Effector memory CD8-positive, alpha-beta T cell (primary cell): ENCODE measurements around the gene MCU.

Source experiments
- ATAC-seq: fragments of 150-1000 bp; cut with Tn5 transposase; replicated peaks from 2 replicates; pipeline ENCODE4 v1.10.0; 2021; ENCODE audit warnings: mild to moderate bottlenecking, moderate library complexity
- DNase-seq, 3 experiments: peaks; one replicate each; pipeline ENCODE4 v3.0.0; 2021
- H3K27ac Mint-ChIP-seq, 2 donors: one replicate each; pipeline ENCODE4 v1.8.0; 2022; ENCODE audit warnings: mild to moderate bottlenecking in 2 of 2, mixed read lengths in 2 of 2, moderate library complexity in 2 of 2
- H3K27me3 Mint-ChIP-seq, 2 donors: one replicate each; pipeline ENCODE4 v1.8.0; 2022; ENCODE audit warnings: mixed read lengths in 2 of 2
- H3K36me3 Mint-ChIP-seq: one replicate; pipeline ENCODE4 v1.8.0; 2022; ENCODE audit warnings: mild to moderate bottlenecking, moderate library complexity, mixed read lengths; ENCODE audit not compliant: insufficient read depth
- H3K4me1 Mint-ChIP-seq, 2 donors: one replicate each; pipeline ENCODE4 v1.8.0; 2022; ENCODE audit warnings: low read depth in 2 of 2, mixed read lengths in 2 of 2
- H3K4me3 Mint-ChIP-seq, 2 donors: one replicate each; pipeline ENCODE4 v1.8.0; 2022; ENCODE audit warnings: mild to moderate bottlenecking in 2 of 2, mixed read lengths in 2 of 2, moderate library complexity in 2 of 2
- H3K9me3 Mint-ChIP-seq, 2 donors: one replicate each; pipeline ENCODE4 v1.8.0; 2022; ENCODE audit warnings: mixed read lengths in 2 of 2

Gene MCU

DNA sequence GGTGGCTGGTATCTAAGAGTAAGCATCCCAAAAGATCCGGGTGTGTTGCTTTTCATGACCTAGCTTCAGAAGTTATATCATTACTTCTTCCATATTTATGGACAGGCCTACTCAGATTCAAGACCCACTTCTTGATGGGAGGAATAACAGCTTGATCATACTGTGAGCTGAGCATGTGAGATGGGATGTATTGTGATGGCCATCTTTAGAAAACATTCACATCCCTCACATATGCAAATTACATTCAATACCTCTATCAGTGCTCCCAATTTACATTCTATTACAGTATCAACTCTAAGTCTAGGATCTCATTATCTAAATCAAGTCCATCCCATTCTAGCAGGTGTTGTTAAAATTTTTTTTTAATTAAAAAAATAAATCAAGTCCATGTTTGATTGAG is 101.8 kb downstream of the MCU start:
- H3K4me1 Mint-ChIP-seq = peaks cover 4 to 7% of the 10 kb centered on the region in 2 donors
- no peak overlapping the region for H3K27ac Mint-ChIP-seq
- no peaks in the 10 kb centered on the region for H3K27me3 Mint-ChIP-seq
- H3K9me3 Mint-ChIP-seq = no peaks in the 10 kb centered on the region
- H3K4me3 Mint-ChIP-seq = no peak overlapping the region
- DNase-seq (no peak), ATAC-seq (no peak)
- H3K36me3 Mint-ChIP-seq = no peaks in the 10 kb centered on the region

DNA sequence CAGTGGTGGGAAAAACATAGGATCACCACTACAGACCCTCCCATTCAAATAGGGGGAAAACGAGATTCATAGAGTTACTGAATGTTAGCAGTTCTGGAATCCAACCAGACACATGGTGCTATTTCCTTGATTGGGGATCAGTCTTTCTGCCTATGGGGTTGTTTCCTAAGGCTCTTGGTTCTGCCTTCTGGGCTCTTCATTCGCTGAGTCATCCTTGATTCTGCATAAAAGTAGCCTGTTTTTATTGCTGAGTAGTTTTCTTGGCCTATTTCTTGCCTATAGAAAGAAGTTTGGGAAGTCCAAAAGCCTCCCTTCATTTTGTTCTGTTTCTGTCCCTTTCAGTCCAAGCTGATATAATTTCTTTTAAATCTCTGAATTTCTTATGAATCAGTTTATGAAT is 102.3 kb downstream of the MCU start:
- no peak for ATAC-seq
- DNase-seq = no peak
- H3K4me1 Mint-ChIP-seq = peaks cover 4 to 7% of the 10 kb centered on the region in 2 donors
- H3K27me3 Mint-ChIP-seq = no peaks in the 10 kb centered on the region
- no peaks in the 10 kb centered on the region for H3K36me3 Mint-ChIP-seq
- H3K4me3 Mint-ChIP-seq = no peak overlapping the region
- no peak overlapping the region for H3K27ac Mint-ChIP-seq
- no peaks in the 10 kb centered on the region for H3K9me3 Mint-ChIP-seq

DNA sequence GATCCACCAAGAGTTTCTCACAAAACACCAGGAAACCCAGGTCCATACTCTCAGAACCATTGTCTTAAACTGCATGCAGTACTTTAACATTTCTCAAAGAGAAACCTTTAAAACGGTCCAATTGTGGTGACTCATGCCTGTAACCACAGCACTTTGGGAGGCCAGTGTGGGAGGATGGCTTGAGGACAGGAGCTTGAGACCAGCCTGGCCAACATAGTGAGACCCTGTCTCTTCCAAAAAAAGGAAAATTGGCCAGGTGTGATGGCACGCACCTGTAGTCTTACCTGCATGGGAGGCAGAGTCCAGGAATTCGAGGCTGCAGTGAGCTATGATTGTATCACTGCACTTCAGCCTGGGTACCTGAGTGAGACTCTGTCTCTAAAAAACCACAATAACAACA is 104.1 kb downstream of the MCU start:
- Mint-ChIP-seq H3K4me1 (no peaks in the 10 kb centered on the region), H3K9me3 (no peaks in the 10 kb centered on the region)

DNA sequence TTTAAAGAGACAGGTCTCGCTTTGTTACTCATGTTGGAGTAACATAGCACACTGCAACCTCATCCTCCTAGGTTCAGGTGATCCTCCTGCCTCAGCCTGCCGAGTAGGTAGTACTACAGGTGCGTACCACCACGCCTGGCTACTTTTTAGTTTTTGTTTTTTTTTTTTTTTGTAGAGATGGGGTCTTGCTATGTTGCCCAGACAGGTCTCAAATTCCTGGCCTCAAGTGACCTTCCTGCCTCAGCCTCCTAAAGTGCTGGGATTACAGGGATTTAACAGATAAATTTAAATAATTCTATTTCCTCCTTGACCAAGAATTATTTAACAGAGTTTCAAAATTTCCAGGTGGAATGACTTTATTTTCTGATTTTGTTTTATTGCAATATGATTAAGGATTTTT is 104.6 kb downstream of the MCU start:
- Mint-ChIP-seq H3K4me3 (no peak overlapping the region), H3K36me3 (no peaks in the 10 kb centered on the region), H3K4me1 (no peaks in the 10 kb centered on the region), H3K27ac (no peak overlapping the region), H3K9me3 (no peaks in the 10 kb centered on the region), H3K27me3 (no peaks in the 10 kb centered on the region)
- ATAC-seq (no peak), DNase-seq (no peak)

More for the DNA sequence above, 104.1 kb downstream of the MCU start:
- Mint-ChIP-seq H3K4me3 (no peak overlapping the region), H3K27me3 (no peaks in the 10 kb centered on the region), H3K27ac (no peak overlapping the region), H3K36me3 (no peaks in the 10 kb centered on the region)
- ATAC-seq (no peak), DNase-seq (no peak)

DNA sequence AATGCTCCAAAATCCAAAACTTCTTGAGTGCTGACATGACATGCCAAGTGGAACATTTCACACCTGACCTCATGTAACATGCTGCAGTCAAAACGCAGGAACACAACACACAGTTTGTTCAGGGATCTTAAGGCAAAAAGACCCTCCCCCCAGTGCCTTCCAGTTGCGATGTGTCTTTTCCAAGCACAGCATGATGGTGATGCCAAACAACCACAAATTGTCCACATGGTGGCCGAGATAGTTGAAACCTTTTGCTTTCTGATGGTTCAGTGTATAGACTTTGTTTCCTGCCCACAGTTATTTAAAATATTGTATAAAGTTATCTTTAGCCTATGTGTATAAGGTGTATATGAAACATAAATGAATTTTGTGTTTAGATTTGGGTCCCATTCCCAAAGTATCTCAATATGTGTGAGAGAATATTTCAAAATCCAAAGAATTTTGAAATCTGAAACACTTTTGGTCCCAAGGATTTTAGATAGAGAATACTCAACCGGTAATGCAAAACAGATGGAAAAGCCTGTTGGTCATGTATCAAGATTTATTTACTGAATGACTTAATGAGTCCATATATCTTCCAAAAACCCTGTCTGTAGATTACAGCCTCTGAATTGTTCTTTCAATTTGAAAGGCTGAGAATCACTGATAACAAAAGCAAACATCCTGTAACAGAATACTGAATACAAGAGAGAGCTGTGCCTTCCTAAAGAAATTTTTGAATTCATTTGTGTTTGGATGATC is 108.2 kb downstream of the MCU start:
- H3K4me3 Mint-ChIP-seq = no peak overlapping the region
- no peaks in the 10 kb centered on the region for H3K4me1 Mint-ChIP-seq
- ATAC-seq = no peak
- no peaks in the 10 kb centered on the region for H3K27me3 Mint-ChIP-seq
- no peaks in the 10 kb centered on the region for H3K9me3 Mint-ChIP-seq
- H3K36me3 Mint-ChIP-seq = peaks cover 4% of the 10 kb centered on the region
- no peak overlapping the region for H3K27ac Mint-ChIP-seq
- no peak for DNase-seq

DNA sequence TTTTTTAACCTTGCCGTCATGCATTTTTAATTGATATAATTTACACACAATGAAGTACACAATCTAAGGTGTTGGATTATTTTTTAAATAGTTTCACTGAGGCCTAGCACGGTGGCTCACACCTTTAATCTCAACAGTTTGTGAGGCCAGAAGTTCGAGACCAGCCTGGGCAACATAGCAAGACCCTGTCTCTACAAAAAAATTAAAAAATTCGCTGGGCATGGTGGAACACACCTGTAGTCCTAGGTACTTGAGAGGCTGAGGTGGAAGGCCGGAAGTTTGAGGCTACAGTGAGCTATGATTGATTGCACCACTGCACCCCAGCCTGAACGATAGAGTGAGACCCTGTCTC is 108.8 kb downstream of the MCU start:
- H3K27ac Mint-ChIP-seq = no peak overlapping the region
- no peaks in the 10 kb centered on the region for H3K27me3 Mint-ChIP-seq
- ATAC-seq (no peak), DNase-seq (no peak)
- H3K4me3 Mint-ChIP-seq = no peak overlapping the region
- no peaks in the 10 kb centered on the region for H3K9me3 Mint-ChIP-seq
- H3K4me1 Mint-ChIP-seq = peaks cover 0 to 3% of the 10 kb centered on the region in 2 donors
- peaks cover 4% of the 10 kb centered on the region for H3K36me3 Mint-ChIP-seq

GRCh38 chr10:72801263-72801868 is 109.4 kb downstream of the MCU start:
- ATAC-seq (no peak), DNase-seq (no peak)
- Mint-ChIP-seq H3K36me3 (peaks cover 4% of the 10 kb centered on the region), H3K27me3 (no peaks in the 10 kb centered on the region), H3K9me3 (no peaks in the 10 kb centered on the region), H3K27ac (no peak overlapping the region), H3K4me1 (peaks cover 0 to 5% of the 10 kb centered on the region in 2 donors), H3K4me3 (no peak overlapping the region)

- H3K27me3 Mint-ChIP-seq = no peaks in the 10 kb centered on the region
- H3K27ac Mint-ChIP-seq = no peak overlapping the region
Observed at GRCh38 chr10:72802332-72802731, 110.4 kb downstream of the MCU start.

DNA sequence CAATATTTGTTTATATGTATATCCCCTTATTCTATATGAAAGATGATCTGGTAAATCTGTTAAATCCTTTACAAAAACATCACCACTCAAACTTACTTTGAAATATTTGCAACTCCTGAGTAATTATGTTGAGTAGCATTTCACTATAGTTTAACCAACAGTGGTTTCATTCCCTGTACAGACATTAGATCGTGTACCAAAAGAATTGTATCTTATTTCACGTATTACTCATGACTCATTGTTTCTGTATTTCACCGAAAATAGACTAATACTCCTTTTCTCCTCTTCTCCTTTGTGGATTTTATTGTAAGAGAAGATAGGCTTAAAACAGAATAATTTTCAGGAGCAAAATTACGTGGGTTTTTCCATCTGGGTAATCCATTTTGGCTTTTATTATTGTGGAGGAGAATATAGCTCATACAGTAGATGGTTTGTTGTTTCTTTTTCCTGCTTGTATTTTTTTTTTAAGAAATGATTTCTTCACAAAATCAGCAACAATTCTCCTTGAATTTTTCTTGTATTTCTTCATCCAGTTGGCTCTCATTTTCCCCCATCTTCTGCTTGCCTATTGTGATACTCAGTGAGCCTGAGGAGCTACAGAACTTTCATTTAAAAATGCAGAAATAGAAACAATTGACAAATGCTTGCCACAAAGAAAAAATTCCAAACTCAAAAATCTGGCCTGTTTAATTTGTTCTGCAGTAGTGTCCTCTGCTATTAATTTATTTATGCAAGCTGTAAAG is 111.0 kb downstream of the MCU start:
- ATAC-seq = no peak

More at GRCh38 chr10:72802332-72802731, 110.4 kb downstream of the MCU start:
- H3K36me3 Mint-ChIP-seq = peaks cover 4% of the 10 kb centered on the region
- DNase-seq (no peak), ATAC-seq (no peak)
- no peak overlapping the region for H3K4me3 Mint-ChIP-seq
- no peaks in the 10 kb centered on the region for H3K9me3 Mint-ChIP-seq
- peaks cover 0 to 5% of the 10 kb centered on the region in 2 donors for H3K4me1 Mint-ChIP-seq

GRCh38 chr10:72808001-72808400 is 116.1 kb downstream of the MCU start:
- DNase-seq (no peak), ATAC-seq (no peak)
- no peaks in the 10 kb centered on the region for H3K36me3 Mint-ChIP-seq
- H3K4me3 Mint-ChIP-seq = no peak overlapping the region
- peaks cover 0 to 5% of the 10 kb centered on the region in 2 donors for H3K4me1 Mint-ChIP-seq
- no peaks in the 10 kb centered on the region for H3K27me3 Mint-ChIP-seq
- H3K9me3 Mint-ChIP-seq = no peaks in the 10 kb centered on the region
- H3K27ac Mint-ChIP-seq = no peak overlapping the region

More for the DNA sequence above, 111.0 kb downstream of the MCU start:
- Mint-ChIP-seq H3K9me3 (no peaks in the 10 kb centered on the region), H3K4me1 (peaks cover 0 to 5% of the 10 kb centered on the region in 2 donors), H3K27me3 (no peaks in the 10 kb centered on the region), H3K36me3 (peaks cover 4% of the 10 kb centered on the region), H3K27ac (peak overlapping the region in 1 of 2 donors; percentile 17), H3K4me3 (no peak overlapping the region)
- DNase-seq = no peak

GRCh38 chr10:72809006-72809405 is 117.1 kb downstream of the MCU start:
- Mint-ChIP-seq H3K27ac (no peak overlapping the region), H3K9me3 (no peaks in the 10 kb centered on the region), H3K4me3 (no peak overlapping the region), H3K27me3 (no peaks in the 10 kb centered on the region), H3K4me1 (peaks cover 0 to 5% of the 10 kb centered on the region in 2 donors), H3K36me3 (no peaks in the 10 kb centered on the region)
- no peak for DNase-seq
- no peak for ATAC-seq

GRCh38 chr10:72810976-72811375 is 119.0 kb downstream of the MCU start:
- Mint-ChIP-seq H3K4me1 (no peaks in the 10 kb centered on the region), H3K36me3 (no peaks in the 10 kb centered on the region), H3K27me3 (no peaks in the 10 kb centered on the region), H3K9me3 (no peaks in the 10 kb centered on the region), H3K4me3 (no peak overlapping the region), H3K27ac (no peak overlapping the region)
- DNase-seq (no peak), ATAC-seq (no peak)

GRCh38 chr10:72812415-72812752 is 120.4 kb downstream of the MCU start:
- H3K27ac Mint-ChIP-seq = no peak overlapping the region
- H3K4me3 Mint-ChIP-seq = no peak overlapping the region
- H3K9me3 Mint-ChIP-seq = no peaks in the 10 kb centered on the region
- H3K27me3 Mint-ChIP-seq = no peaks in the 10 kb centered on the region
- H3K36me3 Mint-ChIP-seq = no peaks in the 10 kb centered on the region
- H3K4me1 Mint-ChIP-seq = no peaks in the 10 kb centered on the region
- ATAC-seq = no peak
- no peak for DNase-seq
